ENCODE data around the gene ERICH3. TPM values are rescaled to one million over a fixed set of nuclear protein-coding genes. Genes with fewer than 3 reads are reported as not detected.

The ERICH3 gene
- polyA plus RNA-seq, 1 experiment: not detected

DNA sequence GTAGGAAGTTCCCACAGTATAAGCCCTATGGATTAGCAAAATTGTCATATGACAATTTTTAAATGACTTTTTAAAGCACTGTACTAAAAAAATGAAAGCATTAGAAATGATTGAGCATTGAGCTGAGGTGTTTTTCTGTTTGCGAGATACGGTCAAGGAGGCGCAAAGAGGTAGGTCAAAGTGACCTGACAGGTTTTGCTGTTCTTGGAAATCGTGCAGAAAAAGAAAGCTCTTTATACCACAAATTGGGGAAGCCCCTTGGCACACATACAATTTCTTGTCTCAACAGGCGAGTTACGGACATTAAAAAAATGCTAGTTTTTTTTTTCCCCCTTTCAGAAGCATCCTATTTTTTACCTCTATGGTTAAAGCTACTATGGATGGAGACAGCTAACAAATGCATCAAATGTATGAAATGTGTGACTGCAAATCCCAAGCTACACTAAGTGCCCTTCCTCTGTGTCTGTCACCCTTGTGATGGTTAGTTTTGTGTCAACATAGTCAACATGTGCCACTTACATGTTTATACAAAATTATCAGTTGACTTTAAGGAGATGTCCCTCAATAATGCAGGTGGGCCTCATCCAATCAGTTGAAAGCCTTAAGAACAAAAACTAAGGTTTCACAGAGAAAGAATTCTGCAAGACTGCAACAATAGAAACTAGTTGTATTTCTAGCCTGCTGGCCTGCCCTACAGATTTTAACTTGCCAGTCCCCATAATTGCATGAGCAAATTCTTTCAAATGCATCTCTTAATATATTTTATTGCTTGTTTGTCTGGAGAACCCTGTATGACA is 30.0 kb upstream of the ERICH3 start:
- no peak for TF ChIP-seq CTCF (IDR thresholded peaks at IDR 0.05; ENCODE audit: low read depth, low read length)
- ChIA-PET POLR2A (no interaction called here), CTCF (interaction anchor here (0.7 to 4.4 kb wide), 3 partner anchors 11 to 30 kb away, joined by 3 to 27 read pairs (median 5); no protein-coding TSS in a partner anchor)
- Histone ChIP-seq H3K9me3 (ENCODE audit: control insufficient read depth, insufficient read depth, low read length) (no peaks in the 10 kb centered on the region), H3K27ac (ENCODE audit: low read depth, low read length) (no peak overlapping the region), H3K27me3 (ENCODE audit: control insufficient read depth, insufficient read depth, low read length) (no peaks in the 10 kb centered on the region), H3K4me3 (ENCODE audit: low read depth, low read length) (no peak overlapping the region)
- DNase-seq (ENCODE audit: low read depth, low spot score): no peak

- no peak for TF ChIP-seq CTCF (IDR thresholded peaks at IDR 0.05; ENCODE audit: low read depth, low read length)
- Histone ChIP-seq H3K4me3 (ENCODE audit: low read depth, low read length) (no peak overlapping the region), H3K9me3 (ENCODE audit: control insufficient read depth, insufficient read depth, low read length) (no peaks in the 10 kb centered on the region), H3K27ac (ENCODE audit: low read depth, low read length) (no peak overlapping the region), H3K27me3 (ENCODE audit: control insufficient read depth, insufficient read depth, low read length) (no peaks in the 10 kb centered on the region)
- ChIA-PET POLR2A (no interaction called here), CTCF (interaction anchor here (1.0 to 1.3 kb wide), 2 partner anchors 9 to 10 kb away, joined by 4 to 7 read pairs; no protein-coding TSS in a partner anchor)
- DNase-seq (ENCODE audit: low read depth, low spot score): no peak
These were observed 25.7 kb upstream of the ERICH3 start for GRCh38 chr1:74699331-74699730.

- Histone ChIP-seq H3K27me3 (ENCODE audit: control insufficient read depth, insufficient read depth, low read length) (no peaks in the 10 kb centered on the region), H3K27ac (ENCODE audit: low read depth, low read length) (no peak overlapping the region), H3K4me3 (ENCODE audit: low read depth, low read length) (no peak overlapping the region), H3K9me3 (ENCODE audit: control insufficient read depth, insufficient read depth, low read length) (no peaks in the 10 kb centered on the region)
- no peak for TF ChIP-seq CTCF (IDR thresholded peaks at IDR 0.05; ENCODE audit: low read depth, low read length)
- CTCF ChIA-PET: no interaction called here
- POLR2A ChIA-PET: no interaction called here
- no peak for DNase-seq (ENCODE audit: low read depth, low spot score)
These were observed 24.2 kb upstream of the ERICH3 start for GRCh38 chr1:74697832-74698231.

DNA sequence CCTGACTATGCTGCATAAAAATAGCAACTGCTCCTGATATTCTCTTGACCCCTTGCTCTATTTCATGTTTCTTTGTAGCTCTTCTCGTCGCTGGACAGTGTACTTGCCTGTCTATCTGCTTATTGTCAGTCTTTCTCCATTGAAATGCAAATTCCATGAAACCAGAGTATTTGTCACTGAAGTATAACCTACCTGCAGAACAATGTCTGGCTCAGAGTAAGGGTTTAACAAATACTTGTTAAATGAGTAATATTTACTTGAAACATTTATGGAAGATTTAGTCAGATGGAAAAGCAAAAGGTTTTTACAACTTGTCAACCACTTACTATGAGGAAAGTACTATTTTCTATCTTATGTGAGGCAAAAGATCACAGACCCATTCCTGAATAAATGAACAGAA is 19.9 kb upstream of the ERICH3 start:
- ChIA-PET POLR2A (no interaction called here), CTCF (no interaction called here)
- no peak for DNase-seq (ENCODE audit: low read depth, low spot score)
- Histone ChIP-seq H3K27me3 (ENCODE audit: control insufficient read depth, insufficient read depth, low read length) (no peaks in the 10 kb centered on the region), H3K27ac (ENCODE audit: low read depth, low read length) (no peak overlapping the region), H3K4me3 (ENCODE audit: low read depth, low read length) (no peak overlapping the region), H3K9me3 (ENCODE audit: control insufficient read depth, insufficient read depth, low read length) (no peaks in the 10 kb centered on the region)
- TF ChIP-seq CTCF (IDR thresholded peaks at IDR 0.05; ENCODE audit: low read depth, low read length): no peak

- Histone ChIP-seq H3K9me3 (ENCODE audit: control insufficient read depth, insufficient read depth, low read length) (no peaks in the 10 kb centered on the region), H3K27me3 (ENCODE audit: control insufficient read depth, insufficient read depth, low read length) (no peaks in the 10 kb centered on the region), H3K27ac (ENCODE audit: low read depth, low read length) (no peak overlapping the region), H3K4me3 (ENCODE audit: low read depth, low read length) (no peak overlapping the region)
- no peak for DNase-seq (ENCODE audit: low read depth, low spot score)
- CTCF ChIA-PET: interaction anchor here (0.6 to 5.1 kb wide), 19 partner anchors 8 to 851 kb away, joined by 3 to 38 read pairs (median 7); partner anchors contain the start of genes CRYZ and TYW3
- TF ChIP-seq CTCF (IDR thresholded peaks at IDR 0.05; ENCODE audit: low read depth, low read length): no peak
- POLR2A ChIA-PET: no interaction called here
These were observed 17.3 kb upstream of the ERICH3 start for GRCh38 chr1:74690909-74691308.

Measured in AG04450 (cell line).